Thyroid gland (tissue), 4 donors: ENCODE measurements around the gene OR4E1.

Experiments
- CTCF ChIP-seq, 6 experiments: fragments of 200-600 bp in 3 of 6; fragments of 450-650 bp in 3 of 6; sonication (generic) in 3 of 6; IDR thresholded peaks; one replicate each; pipeline ENCODE4 v1.5.1; 2016 to 2019; ENCODE audit warnings: antibody characterized with exemption in 6 of 6, mild to moderate bottlenecking in 2 of 6, inconsistent platforms in 1 of 6, moderate library complexity in 1 of 6
- POLR2A ChIP-seq, 2 donors: fragments of 450-650 bp; IDR thresholded peaks; one replicate each; pipeline ENCODE4 v1.6.1; 2017; ENCODE audit warnings: antibody characterized with exemption in 2 of 2, mild to moderate bottlenecking in 2 of 2, moderate library complexity in 1 of 2

GRCh38 chr14:21714318-21714929 is 40.8 kb upstream of the OR4E1 start:
- TF ChIP-seq CTCF (IDR thresholded peaks at IDR 0.05): no peak
- no peak for TF ChIP-seq POLR2A (IDR thresholded peaks at IDR 0.05)
